NCI-H128 (cell line): ENCODE data around the gene BLMH.

Source experiments
- DNase-seq: peaks from one replicate; lab custom pipeline; 2025; ENCODE audit not compliant: unreplicated experiment; lab: John Stamatoyannopoulos, UW

BLMH gene

DNA sequence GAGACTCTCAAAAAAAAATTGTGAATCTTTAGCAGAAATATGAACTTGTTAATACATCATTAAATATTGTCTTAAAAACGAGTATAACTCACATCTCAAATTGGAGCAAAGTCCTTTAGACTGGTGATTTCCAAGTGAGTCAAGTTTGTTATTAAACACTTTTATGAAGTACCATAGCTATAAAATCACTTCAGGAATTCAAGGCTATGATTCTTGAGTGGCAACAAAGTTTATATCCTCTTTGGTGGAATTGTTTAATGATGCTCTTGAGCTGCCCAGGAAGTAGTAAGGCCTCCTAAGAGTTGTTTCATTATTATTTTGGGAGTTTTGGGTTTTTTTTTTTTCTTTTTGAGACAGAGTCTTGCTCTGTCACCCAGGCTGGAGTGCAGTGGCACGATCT is 16.7 kb upstream of the BLMH start:
- no peak for DNase-seq

DNA sequence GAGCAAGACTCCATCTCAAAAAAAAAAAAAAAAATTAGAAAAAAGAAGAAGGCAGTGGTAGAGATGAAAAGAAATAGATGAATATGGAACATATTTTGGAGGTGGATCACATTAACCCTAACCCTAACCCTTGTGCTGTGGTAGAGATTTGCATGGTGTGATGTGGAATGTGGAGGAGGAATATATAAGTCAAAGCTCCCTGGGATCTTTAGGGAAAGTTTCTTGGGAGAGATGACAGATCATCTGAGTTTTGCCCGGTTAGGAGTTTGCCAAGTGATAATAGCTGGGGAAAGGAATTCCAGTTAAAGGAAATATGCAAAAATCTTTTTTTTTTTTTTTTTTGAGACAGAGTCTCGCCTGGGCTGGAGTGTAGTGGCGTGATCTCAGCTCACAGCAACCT is 13.0 kb upstream of the BLMH start:
- DNase-seq, result no peak

DNA sequence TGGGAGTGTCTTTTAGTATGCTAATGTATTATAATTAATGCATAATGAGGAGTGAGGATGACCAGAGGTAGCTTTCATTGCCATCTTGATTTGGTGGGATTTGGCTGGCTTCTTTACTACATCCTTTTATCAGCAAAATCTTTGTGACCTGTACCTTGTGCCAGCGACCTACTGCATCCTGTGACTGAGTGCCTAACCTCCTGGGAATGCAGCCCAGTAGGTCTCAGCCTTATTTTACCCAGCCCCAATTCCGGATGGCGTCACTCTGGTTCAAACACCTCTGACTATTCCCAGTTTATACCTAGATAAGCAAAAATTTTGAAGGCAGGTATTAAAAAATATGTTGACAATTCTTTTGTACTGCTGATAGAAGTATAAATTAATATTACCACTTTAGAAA is 10.5 kb upstream of the BLMH start:
- DNase-seq, result no peak

DNA sequence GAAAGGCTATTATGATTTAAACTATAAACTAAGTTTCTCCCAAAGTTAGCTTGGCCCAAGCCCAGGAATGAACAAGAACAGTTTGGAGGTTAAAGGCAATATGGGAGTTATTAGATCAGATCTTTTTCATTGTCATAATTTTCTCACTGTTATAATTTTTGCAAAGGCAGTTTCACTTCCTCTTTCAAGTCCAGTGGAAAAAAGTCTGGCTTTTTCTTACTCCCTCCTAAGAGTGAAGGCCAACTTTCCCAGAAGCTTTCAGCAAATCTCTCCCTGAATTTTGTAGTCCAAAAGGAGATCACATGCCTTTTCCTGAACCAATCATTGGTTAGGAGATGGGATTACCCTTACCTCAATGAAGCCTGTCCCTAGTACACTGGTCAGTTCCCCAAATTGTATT is 9.1 kb upstream of the BLMH start:
- DNase-seq, result no peak

DNA sequence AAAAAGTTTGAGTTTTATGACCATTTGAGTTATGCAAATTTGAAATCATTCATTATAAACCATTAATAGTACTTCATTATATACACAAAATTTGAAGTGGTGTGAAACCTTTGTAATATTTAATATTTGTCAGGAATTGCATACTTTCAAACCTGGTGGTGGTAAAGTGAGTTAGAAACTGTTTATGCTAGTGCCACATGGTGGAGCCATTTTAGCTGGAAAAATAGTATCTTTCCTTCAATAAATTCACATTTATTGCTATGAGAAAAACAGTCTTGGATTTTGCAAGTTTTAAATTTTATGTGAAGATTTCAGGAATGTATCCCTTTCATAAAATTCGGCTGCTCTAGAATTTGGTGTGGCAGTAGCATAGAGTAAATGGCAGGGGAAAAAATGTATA is 7.3 kb upstream of the BLMH start:
- no peak for DNase-seq

DNA sequence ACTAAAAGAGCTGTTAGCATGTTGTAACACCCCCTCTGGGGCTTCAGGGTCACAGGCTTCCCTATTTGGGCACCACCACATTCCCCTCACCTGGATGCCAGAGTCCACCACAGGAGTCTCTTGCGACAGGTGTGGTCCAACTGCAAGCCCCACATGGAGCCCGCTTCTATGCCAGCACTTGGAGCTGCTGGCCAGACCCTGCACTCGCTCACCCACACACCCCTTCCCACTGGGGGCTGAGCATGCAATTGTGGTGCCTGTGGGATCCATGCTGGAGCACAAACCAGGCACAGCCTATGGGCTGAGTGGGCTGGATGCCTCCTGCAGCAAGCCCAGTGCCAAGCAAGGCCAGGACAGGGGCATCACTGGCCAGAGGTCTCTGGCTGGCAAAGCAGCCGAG is 6.0 kb upstream of the BLMH start:
- no peak for DNase-seq

DNA sequence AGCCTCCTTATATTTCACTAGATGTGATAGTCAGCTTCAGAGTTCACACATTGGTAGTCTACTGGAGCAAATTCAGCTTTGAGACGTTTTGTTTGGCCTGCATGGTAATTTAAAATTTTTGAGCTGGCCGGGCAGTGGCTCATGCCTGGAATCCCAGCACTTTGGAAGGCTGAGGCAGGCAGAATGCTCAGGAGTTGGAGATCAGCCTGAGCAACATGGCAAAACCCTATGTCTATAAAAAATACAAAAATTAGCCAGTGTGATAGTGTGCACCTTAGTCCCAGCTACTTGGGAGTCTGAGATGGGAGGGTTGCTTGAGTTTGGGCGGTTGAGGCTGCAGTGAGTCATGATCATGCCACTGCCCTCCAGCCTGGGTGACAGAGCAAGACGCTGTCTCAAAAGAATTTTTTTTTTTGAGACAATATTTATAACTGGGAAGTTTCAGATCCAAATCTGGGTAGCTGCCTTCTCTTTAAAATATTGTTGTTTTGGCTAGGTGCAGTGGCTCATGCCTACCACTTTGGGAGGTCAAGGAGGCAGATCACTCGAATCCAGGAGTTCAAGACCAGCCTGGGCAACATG is 4.8 kb upstream of the BLMH start:
- DNase-seq, result no peak

DNA sequence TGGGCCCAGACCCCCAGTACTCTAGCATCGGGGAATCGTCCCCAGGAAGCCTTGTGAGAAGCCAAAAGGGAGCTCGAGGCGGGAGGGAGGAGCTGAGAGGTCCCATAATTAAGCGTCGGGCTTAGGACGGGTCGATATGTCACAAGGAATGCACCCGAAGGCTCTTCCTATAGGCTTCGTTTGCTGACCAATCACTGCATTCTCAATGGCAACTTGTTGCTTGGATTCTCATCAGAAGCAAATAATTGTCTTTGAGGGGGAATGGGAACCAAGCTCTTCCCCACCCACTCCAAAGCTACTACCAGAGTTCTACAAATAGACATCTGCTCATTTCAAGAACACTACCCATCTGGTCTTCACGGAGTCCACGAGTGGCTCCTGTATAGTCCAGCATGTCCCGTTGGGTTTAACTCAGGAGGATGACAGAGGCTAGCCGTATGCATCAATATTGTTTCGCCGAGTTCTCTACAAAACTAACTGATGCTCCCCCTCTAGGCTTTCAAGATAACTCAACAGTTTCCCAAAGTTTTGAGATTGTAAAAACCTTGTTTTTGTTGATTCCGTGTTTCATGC is 628 bp upstream of the BLMH start:
- DNase-seq, result no peak

DNA sequence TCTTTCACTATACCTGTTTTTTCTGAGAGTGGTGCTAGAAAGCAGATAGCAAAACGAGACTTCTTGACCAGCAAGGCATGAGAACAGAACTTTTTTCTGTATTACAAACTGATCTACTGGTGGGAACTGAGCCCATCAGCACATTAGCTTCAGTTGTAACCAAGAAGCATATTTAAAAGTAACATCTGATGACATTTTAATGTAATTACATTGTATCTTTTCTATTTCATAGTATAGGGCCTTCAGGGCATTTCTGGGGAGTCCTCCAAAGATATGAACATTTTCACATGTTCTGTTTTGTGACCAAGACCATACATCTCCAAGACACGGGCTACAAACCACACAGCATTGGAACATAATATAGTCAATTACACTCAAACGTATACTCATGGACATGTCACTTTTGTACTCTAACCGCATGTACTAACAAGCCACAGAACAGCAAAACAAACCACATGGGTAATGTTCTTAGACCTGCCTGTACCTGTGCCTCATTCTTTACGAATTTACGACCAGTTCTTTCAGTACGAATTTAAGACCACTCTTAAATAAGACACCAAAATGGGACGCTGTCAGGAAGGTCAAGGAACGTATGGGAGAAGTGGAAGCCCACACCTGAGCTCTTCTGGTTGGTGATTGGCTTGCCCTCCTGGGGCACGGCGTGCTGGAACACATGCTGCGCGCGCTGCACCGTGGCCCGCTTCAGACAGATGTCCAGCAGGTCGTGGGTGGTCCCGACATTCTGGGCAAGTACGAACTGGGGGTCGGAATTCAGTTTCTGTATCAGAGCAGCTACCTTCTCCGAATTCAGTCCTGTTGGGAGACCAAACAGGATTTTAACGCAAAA is 825 bp downstream of the BLMH start:
- DNase-seq, result no peak

DNA sequence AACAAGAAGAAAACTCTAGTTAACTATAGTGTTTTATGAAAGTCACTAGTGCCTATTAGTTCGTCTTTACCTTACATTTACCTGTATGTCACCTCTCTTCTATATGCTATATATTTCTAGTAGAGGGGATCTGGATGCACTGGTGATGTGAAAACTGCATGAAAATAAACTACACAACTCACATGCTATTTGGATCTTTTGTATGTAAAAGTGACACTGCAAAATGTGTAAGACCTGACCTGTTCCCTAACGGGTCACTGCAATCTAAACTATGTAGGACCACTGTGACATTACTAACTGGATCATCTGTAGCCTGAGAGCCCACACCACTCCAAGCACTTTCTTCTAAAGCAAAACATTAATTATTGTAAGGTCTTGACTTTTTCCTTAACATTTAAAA is 1.7 kb downstream of the BLMH start:
- DNase-seq, result no peak

DNA sequence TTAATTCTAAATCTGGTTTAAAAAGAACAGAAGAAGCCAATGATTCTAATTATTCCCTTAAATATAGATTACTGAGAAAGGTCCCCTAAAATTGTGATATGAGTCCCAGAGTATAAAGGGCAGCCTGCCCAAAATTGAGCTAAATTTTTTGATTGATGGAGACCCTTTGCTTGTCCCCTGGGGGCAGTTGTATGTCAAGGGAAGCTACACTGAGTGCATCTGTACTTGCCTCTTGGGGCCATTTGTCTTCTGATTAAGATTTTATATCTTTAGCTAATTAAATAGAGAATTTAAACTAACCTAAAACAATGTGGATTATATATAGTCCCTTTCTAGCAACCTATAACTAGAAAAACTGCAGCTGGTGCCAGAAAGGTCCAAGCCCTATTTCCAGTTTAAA is 12.6 kb downstream of the BLMH start:
- no peak for DNase-seq

DNA sequence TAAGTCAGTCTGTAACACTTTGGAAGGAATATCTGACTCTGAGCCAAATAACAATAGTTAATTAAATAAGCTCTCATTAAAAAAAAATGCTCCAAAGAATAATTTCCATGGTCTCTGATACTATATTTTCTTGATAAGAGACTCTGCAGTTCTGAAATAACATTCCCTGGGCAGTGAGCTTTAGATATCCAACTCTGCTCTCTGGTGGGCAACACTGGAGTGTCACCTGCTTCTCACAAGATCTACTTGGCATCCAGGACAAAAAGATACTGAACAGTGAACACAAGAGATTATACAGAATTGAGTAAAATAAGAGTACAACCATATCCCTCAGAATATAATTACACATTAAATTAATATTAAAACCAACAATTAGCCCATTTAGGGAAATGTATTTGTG is 13.7 kb downstream of the BLMH start:
- DNase-seq, result peak; percentile 17

DNA sequence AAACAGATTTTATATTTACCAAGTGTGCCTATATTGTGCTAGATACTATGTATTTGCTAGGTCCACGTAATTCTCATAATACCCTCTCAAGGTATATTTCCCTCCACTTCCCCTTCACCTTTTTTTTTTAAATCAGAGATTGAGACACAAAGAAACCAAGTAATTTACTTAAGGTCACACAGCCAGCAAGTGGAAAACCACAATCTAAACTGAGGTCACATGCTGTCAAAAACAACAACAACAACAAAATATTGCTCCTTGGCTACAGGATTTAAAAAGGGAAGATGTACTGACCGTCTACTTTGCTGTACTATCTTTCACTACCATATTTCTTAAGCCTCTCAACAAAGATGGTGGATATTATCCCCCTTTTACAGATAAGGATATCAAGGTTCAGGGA is 15.8 kb downstream of the BLMH start:
- DNase-seq, result no peak

DNA sequence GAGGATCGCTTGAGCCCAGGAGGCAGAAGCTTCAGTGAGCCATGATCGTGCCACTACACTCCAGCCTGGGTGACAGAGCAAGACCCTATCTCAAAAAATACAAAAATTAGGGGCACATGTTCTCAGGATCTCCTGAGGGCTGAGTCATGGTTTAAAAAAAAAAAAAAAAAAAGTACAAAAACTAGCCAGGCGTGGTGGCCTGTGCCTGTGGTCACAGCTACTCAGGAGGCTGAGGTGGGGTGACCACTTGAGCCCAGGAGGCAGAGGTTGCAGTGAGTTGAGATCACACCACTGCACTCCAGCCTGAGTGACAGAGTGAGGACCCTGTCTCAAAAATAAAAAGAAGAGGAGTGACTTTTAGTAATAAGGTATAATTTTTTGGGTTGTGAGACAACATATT is 16.9 kb downstream of the BLMH start:
- no peak for DNase-seq

DNA sequence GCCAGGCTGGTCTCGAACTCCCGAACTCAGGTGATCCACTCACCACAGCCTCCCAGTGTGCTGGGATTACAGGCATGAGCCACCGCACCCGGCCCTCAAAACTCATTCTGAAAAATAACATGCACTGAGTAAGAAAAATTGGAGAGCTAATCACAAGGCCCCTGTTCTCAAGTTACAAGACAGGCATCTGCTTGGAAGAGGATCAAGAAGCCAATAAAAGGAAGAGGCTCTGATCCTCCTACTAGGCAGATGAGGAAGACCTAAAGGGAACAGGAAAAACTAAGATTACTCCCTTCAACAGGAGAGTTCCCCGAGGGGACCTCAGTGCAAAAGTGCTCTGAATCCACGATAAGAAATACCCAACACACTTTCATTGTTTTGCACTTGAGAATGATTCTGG is 18.4 kb downstream of the BLMH start:
- DNase-seq, result no peak

DNA sequence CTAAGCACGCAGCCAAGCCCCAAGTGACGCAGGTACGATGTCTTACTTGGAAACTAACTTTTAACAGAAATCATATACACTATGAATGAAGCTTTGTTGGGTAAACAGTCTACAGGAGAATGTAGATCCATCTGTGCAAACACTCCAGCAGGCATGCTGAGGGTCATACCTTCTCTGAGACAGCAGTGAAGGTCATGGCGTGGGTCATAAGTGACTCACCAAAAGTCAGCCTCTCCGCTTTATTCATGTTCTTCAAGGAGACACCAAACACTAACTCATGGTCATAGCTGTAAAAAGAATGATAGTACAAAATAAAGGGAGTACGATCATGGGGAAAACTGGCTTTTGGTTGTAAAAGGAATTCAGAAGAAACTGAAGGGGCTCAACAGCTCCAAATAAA is 20.6 kb downstream of the BLMH start:
- no peak for DNase-seq

DNA sequence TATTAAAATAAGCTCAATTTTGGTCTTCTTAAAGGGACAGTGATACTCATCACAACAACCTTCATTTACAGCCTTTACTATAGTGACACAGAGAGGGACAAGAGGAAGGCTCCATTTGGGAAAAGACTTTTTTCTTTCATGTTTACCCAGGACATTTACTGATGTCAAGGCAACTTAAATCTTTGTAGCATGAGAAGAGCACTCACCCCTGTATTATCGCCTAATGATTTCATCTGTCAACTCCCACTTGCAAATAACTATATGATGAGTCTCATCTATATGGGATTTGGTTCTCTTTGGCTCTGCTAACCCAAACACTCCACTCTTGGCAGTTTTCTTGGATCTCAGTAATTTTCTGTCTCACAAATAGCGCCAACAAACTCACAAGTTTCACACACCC is 24.1 kb downstream of the BLMH start:
- DNase-seq, result no peak

DNA sequence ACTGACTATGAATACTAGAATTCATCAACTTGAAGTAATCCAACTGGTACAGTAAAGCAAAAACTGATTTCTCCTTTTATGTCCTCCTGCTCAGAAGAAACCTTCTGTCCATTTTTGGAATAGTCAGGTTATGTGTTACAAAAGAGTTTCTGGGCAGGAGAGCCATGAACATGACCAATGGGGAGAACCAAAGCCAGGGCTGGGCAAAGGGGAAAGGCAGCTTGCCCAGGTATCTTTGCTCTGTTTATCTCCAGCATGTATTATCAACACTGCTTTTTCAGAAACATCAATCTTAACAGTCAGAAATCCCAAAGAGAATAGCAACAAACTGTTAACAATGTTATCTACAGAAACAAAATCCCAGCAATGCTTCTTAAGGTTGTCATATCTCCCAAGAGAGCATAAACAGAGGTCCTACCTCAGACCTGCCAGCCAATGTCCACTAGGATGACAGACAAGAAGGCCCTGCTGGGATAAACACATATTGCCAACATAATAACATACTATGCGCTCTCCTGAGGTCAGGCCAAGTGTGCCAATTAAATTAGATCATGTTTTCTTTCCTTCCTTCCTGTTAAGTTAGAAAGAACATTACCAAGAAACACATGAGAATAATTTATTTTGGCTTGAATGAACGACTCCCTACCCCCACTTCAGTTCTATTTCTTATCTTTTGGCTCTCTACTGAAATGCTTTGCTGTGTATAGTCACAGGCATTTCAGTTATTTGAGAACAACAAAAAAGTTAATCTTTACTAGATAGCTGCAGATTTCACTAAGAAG is 28.0 kb downstream of the BLMH start:
- DNase-seq, result no peak

DNA sequence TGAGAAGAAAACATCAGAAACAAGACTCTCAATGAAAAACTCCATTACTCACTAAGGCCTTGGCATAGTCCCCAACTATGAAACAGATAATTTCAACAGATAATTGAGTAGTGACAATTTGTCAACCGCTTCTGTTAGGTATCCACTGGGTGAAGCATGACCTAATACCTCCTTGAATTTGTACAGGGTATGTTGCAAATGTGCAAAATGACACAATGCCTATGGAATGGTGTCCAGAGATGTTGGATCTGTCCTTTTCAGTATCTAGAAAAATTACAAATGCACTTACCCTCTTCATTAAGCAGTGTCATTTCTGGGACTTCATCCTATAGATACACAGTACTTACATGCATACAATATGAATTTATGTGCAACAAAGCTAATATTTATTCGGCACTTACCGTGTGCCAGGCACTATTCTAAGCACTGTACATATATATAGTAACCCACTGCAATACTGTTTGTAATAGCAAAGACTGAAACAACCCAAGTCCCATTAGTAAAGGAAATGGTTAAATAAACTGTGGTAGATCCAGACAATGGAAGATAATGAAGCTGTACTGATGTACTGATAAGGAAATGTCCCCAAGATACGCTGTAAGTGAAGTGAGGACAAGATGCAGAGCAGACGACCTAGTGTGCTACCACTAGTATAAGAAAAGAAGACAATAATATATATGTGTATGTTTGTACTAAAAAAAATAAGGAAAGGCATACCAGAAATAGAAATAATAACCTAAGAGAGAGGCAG is 34.8 kb downstream of the BLMH start:
- no peak for DNase-seq

DNA sequence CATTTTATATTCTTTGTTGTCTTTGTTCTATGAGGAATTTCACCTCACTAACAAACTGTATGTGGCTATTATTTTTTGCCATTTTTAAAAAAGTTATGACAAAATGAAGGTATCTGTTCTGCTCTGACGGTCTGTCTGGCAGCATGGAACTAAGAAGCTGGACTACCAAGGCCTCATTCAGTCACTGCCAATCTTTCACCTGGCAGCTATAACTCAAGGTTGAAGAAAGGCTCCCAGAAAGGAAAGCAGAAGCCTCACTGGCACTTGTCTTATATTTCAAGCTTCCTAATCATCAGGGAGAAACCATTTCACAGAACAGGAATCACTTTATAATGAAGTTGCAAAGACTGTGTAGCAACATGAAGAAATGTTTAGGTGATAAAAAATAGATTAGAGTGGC is 37.6 kb downstream of the BLMH start:
- no peak for DNase-seq

DNA sequence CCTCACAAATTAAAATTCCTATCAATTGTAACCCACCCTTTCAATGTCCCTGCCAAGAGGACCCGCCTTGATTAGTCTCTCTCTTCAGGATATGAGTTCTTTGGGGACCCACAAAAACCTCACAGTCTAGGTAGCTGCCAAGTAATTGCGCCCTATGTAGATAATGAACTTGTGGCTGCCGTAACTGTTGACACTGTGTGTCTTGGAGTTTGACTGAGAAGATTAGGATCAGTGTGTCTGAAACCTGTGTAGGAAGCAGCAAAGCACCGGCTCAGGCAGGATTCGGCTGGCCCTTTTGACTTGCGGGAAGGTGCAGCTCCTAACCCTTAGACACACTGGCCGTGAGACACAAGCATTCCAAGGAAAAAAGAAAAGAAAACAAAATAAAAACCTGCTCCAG is 38.4 kb downstream of the BLMH start:
- DNase-seq, result no peak
